HepG2 (cell line): Measurements from ENCODE around the gene CFAP61. TPM values are rescaled to one million over a fixed set of nuclear protein-coding genes. Genes with fewer than 3 reads are reported as not detected.

Experiments
- ATAC-seq: fragments of 200-7000 bp; cut with Tn5 transposase; 3 replicates; pipeline ENCODE4 v1.9.1; 2020; ENCODE audit warnings: mild to moderate bottlenecking, moderate library complexity
- BruUV-seq: library from RNA; stranded (reverse); fragments of 400-500 nt; replicated peaks from 2 replicates; lab custom pipeline; 2021; lab: Mats Ljungman, UMichigan
- CTCF ChIA-PET: fragments of 300-600 bp; formaldehyde crosslinking; extraction: SDS; loops from one replicate; lab custom pipeline; 2021; ENCODE audit warnings: low total read pairs, inconsistent platforms, low intra/inter-chr PET ratio; lab: Yijun Ruan, JAX
- POLR2A ChIA-PET: fragments of 350-600 bp; sonication (Branson Sonifier 250); formaldehyde crosslinking; loops from one replicate; lab custom pipeline; 2020; ENCODE audit warnings: antibody characterized with exemption, inconsistent platforms; lab: Yijun Ruan, JAX
- DNase-seq: peaks from one replicate; pipeline ENCODE4 v3.0.0-alpha.2; 2015; ENCODE audit warnings: low spot score
- FAIRE-seq: peaks from 3 replicates; lab custom pipeline; 2011; peaks lifted over from hg19 to GRCh38; lab: Jason Lieb, UNC
- H2AFZ ChIP-seq: one replicate; pipeline ENCODE4 v1.6.1; 2011; ENCODE audit warnings: low read length, inconsistent platforms
- H3K27ac ChIP-seq: fragments of 300-600 bp; 3 replicates; pipeline ENCODE4 v1.8.0; 2011; ENCODE audit warnings: mixed run types, mild to moderate bottlenecking, mixed read lengths, low read length, inconsistent platforms; ENCODE audit not compliant: insufficient read depth; ENCODE audit errors: extremely low read length
- H3K27me3 ChIP-seq, 2 experiments: fragments of 200-600 bp in 1 of 2; 2 replicates in 1 of 2; 3 replicates in 1 of 2; pipeline versions ENCODE4 v1.6.0 to v1.8.0; 2011; ENCODE audit warnings: low read length in 2 of 2, mild to moderate bottlenecking in 2 of 2, moderate library complexity in 2 of 2, inconsistent platforms in 1 of 2; ENCODE audit not compliant: insufficient read depth in 2 of 2, control insufficient read depth in 1 of 2
- H3K36me3 ChIP-seq, 2 experiments: fragments of 200-600 bp in 1 of 2; replicated peaks in 1 of 2; 2 replicates in 1 of 2; 3 replicates in 1 of 2; pipeline versions ENCODE4 v1.5.1 to v1.8.0; 2011; ENCODE audit warnings: low read length in 2 of 2, inconsistent platforms in 1 of 2; ENCODE audit not compliant: insufficient read depth in 2 of 2, control insufficient read depth in 1 of 2
- H3K4me1 ChIP-seq: 2 replicates; pipeline ENCODE4 v1.5.1; 2012; ENCODE audit warnings: low read length, inconsistent platforms; ENCODE audit not compliant: insufficient read depth
- H3K4me2 ChIP-seq: 2 replicates; pipeline ENCODE4 v1.6.0; 2011; ENCODE audit warnings: low read depth, low read length, inconsistent platforms
- H3K4me3 ChIP-seq, 3 experiments: fragments of 200-600 bp in 1 of 3; sonication (generic), shearing (Covaris generic) in 1 of 3; replicated peaks in 1 of 3; 2 replicates each; pipeline ENCODE4 v1.5.1; 2011 to 2016; ENCODE audit warnings: low read length in 3 of 3, inconsistent platforms in 2 of 3, low read depth in 2 of 3, mild to moderate bottlenecking in 2 of 3, control low read depth in 1 of 3, mixed read lengths in 1 of 3; ENCODE audit not compliant: insufficient read depth in 1 of 3
- H3K79me2 ChIP-seq: one replicate; pipeline ENCODE4 v1.6.1; 2011; ENCODE audit warnings: low read length, inconsistent platforms; ENCODE audit not compliant: insufficient read depth
- H3K9ac ChIP-seq: 2 replicates; pipeline ENCODE4 v1.6.0; 2011; ENCODE audit warnings: mild to moderate bottlenecking, low read depth, low read length, inconsistent platforms; ENCODE audit not compliant: insufficient read depth
- H3K9me3 ChIP-seq: 2 replicates; pipeline ENCODE4 v1.5.1; 2012; ENCODE audit warnings: mild to moderate bottlenecking, low read length
- H4K20me1 ChIP-seq: 2 replicates; pipeline ENCODE4 v1.6.0; 2011; ENCODE audit warnings: inconsistent platforms, mild to moderate bottlenecking, low read length, moderate library complexity; ENCODE audit not compliant: insufficient read depth
- GABPA ChIP-seq, 2 experiments: IDR thresholded peaks; 2 replicates each; pipeline ENCODE4 v1.6.1; 2011 to 2016; ENCODE audit warnings: low read depth in 2 of 2, low read length in 1 of 2, missing biosample characterization in 1 of 2, missing genetic modification characterization in 1 of 2
- GMEB2 ChIP-seq: IDR thresholded peaks from 2 replicates; pipeline ENCODE4 v1.6.1; 2016; ENCODE audit warnings: missing biosample characterization, missing genetic modification reagents, low read depth
- PAX8 ChIP-seq: sonication (generic); formaldehyde crosslinking; IDR thresholded peaks from 2 replicates; pipeline ENCODE4 v1.8.0; 2022; ENCODE audit warnings: mild to moderate bottlenecking, missing genetic modification reagents, borderline replicate concordance
- RARG ChIP-seq: sonication (generic); formaldehyde crosslinking; IDR thresholded peaks from 2 replicates; pipeline ENCODE4 v1.4.0; 2020; ENCODE audit warnings: low read depth, mild to moderate bottlenecking, missing genetic modification reagents
- SAP130 ChIP-seq: IDR thresholded peaks from 2 replicates; pipeline ENCODE4 v1.6.1; 2016; ENCODE audit warnings: low read depth
- SOX6 ChIP-seq, 2 experiments: fragments of 450-650 bp in 1 of 2; sonication (generic) in 1 of 2; formaldehyde crosslinking in 1 of 2; IDR thresholded peaks; 2 replicates each; pipeline versions ENCODE4 v1.4.0 to v1.6.1; 2017 to 2020; ENCODE audit warnings: antibody characterized with exemption in 1 of 2, mild to moderate bottlenecking in 1 of 2, missing genetic modification reagents in 1 of 2
- SPEN ChIP-seq: sonication (generic); formaldehyde crosslinking; IDR thresholded peaks from 2 replicates; pipeline ENCODE4 v1.5.1; 2020; ENCODE audit warnings: low read depth, mild to moderate bottlenecking, missing genetic modification reagents
- TP53 ChIP-seq: sonication (generic); formaldehyde crosslinking; conservative IDR thresholded peaks from 2 replicates; pipeline ENCODE4 v1.4.0; 2020; ENCODE audit warnings: missing genetic modification reagents
- ZBTB33 ChIP-seq: sonication (generic); formaldehyde crosslinking; IDR thresholded peaks from 2 replicates; pipeline ENCODE4 v1.4.0; 2020; ENCODE audit warnings: missing genetic modification reagents
- ZBTB38 ChIP-seq: sonication (generic); formaldehyde crosslinking; IDR thresholded peaks from 2 replicates; pipeline ENCODE4 v1.5.1; 2020; ENCODE audit warnings: mild to moderate bottlenecking, missing genetic modification reagents
- ZFX ChIP-seq: sonication (generic); formaldehyde crosslinking; IDR thresholded peaks from 2 replicates; pipeline ENCODE4 v1.4.0; 2020; ENCODE audit warnings: mild to moderate bottlenecking, low read depth, missing genetic modification reagents, moderate library complexity
- ZNF569 ChIP-seq: sonication (generic); formaldehyde crosslinking; IDR thresholded peaks from 2 replicates; pipeline ENCODE4 v1.5.0; 2020; ENCODE audit warnings: mild to moderate bottlenecking, missing genetic modification reagents, moderate library complexity, borderline replicate concordance
- ZNF724P ChIP-seq: sonication (generic); formaldehyde crosslinking; IDR thresholded peaks from 2 replicates; pipeline ENCODE4 v1.8.0; 2022; ENCODE audit warnings: missing genetic modification reagents, borderline replicate concordance
- WGBS: methylation state at CpG from one replicate; pipeline ENCODE4 v1.1.6; 2017; ENCODE audit warnings: low lambda C conversion rate; 5-methylcytosine and 5-hydroxymethylcytosine counted together
- in situ Hi-C: cut with HindIII; loops from 2 replicates; pipeline ENCODE4 v1.10.0; 2017; ENCODE audit warnings: low pct_unique_long_range_greater_than_20kb; ENCODE audit not compliant: extremely low pct_ligation_motif_present
- intact Hi-C: fragments of 100-400 bp; cut with micrococcal nuclease; formaldehyde crosslinking; loops from one replicate; pipeline ENCODE4 v1.10.0; 2022; ENCODE audit not compliant: unreplicated experiment
- polyA plus RNA-seq, 8 experiments: library from polyadenylated mRNA; depleted of rRNA in 3 of 8; stranded (reverse) in 7 of 8; unstranded in 1 of 8; fragments of >200 nt; fragmentation: Illumina TruSeq in 4 of 8; extraction: Trizol in 4 of 8; gene quantifications; 2 replicates each; pipeline versions ENCODE4 v1.2.1 to v1.2.3, GENCODE V29; 2011 to 2016; ENCODE audit warnings: low read depth in 4 of 8, missing spikeins in 1 of 8, mixed read lengths in 1 of 8; ENCODE audit not compliant: insufficient read depth in 1 of 8
- total RNA-seq, 5 experiments: library from RNA; depleted of rRNA; stranded (reverse); fragments of >200 nt; fragmentation: Illumina TruSeq; extraction: Trizol; gene quantifications; 2 replicates each; pipeline ENCODE4 v1.2.3, GENCODE V29; 2016; ENCODE audit warnings: low read depth in 1 of 5
- TF ChIP-seq, protein P1 (sequence below): sonication (generic); formaldehyde crosslinking; IDR thresholded peaks from 2 replicates; pipeline ENCODE4 v1.5.0; 2020; ENCODE audit warnings: mild to moderate bottlenecking, missing genetic modification reagents
- TF ChIP-seq, protein P2 (sequence below): sonication (generic); formaldehyde crosslinking; IDR thresholded peaks from 2 replicates; pipeline ENCODE4 v1.4.0; 2020; ENCODE audit warnings: missing genetic modification reagents, mild to moderate bottlenecking, borderline replicate concordance

The CFAP61 gene
- total and polyA plus RNA-seq, 2 of the 13 experiments (the other 11 are each of a cell fraction or from before 2014, with no cell fraction given): 0.27 TPM; not detected in 1

GRCh38 chr20:20223981-20224380 lies 171.6 kb downstream of the CFAP61 start:
- Histone ChIP-seq H3K27me3 (peaks cover 0 to 18% of the 10 kb centered on the region in 2 experiments; a peak in 3 of 5 replicates), H3K4me2 (no peak overlapping the region), H3K4me1 (no peaks in the 10 kb centered on the region), H3K9ac (no peak overlapping the region), H3K79me2 (no peaks in the 10 kb centered on the region), H4K20me1 (no peaks in the 10 kb centered on the region), H3K27ac (no peak overlapping the region), H3K4me3 (no peak overlapping the region), H2AFZ (no peak overlapping the region), H3K9me3 (no peaks in the 10 kb centered on the region), H3K36me3 (no peaks in the 10 kb centered on the region)
- DNase-seq: no peak
- CTCF ChIA-PET: no interaction called here
- POLR2A ChIA-PET: no interaction called here
- in situ Hi-C loops (no loop called here), intact Hi-C loops (no loop called here)
- ATAC-seq: no peak
- no TSS peak for BruUV-seq
- 5% methylated on average over 5 of the region's 5 CpGs for WGBS
- no peak for FAIRE-seq
- TF ChIP-seq SPEN (CRISPR knock-in tag) (no peak), ZFX (CRISPR knock-in tag) (no peak), ZBTB38 (CRISPR knock-in tag) (no peak), GMEB2 (CRISPR knock-in tag) (no peak), ZNF569 (CRISPR knock-in tag) (no peak), PAX8 (CRISPR knock-in tag) (no peak), TP53 (CRISPR knock-in tag) (no peak), RARG (no peak), ZNF724P (no peak), SAP130 (CRISPR knock-in tag) (no peak), SOX6 (IDR thresholded peaks at IDR 0.05) (no peak), SOX6 (CRISPR knock-in tag; IDR thresholded peaks at IDR 0.05) (no peak), GABPA (IDR thresholded peaks at IDR 0.05; ENCODE audit: low read depth, low read length) (no peak), GABPA (CRISPR knock-in tag; IDR thresholded peaks at IDR 0.05; ENCODE audit: low read depth) (no peak), ZBTB33 (no peak)
- TF ChIP-seq, protein P1, sequence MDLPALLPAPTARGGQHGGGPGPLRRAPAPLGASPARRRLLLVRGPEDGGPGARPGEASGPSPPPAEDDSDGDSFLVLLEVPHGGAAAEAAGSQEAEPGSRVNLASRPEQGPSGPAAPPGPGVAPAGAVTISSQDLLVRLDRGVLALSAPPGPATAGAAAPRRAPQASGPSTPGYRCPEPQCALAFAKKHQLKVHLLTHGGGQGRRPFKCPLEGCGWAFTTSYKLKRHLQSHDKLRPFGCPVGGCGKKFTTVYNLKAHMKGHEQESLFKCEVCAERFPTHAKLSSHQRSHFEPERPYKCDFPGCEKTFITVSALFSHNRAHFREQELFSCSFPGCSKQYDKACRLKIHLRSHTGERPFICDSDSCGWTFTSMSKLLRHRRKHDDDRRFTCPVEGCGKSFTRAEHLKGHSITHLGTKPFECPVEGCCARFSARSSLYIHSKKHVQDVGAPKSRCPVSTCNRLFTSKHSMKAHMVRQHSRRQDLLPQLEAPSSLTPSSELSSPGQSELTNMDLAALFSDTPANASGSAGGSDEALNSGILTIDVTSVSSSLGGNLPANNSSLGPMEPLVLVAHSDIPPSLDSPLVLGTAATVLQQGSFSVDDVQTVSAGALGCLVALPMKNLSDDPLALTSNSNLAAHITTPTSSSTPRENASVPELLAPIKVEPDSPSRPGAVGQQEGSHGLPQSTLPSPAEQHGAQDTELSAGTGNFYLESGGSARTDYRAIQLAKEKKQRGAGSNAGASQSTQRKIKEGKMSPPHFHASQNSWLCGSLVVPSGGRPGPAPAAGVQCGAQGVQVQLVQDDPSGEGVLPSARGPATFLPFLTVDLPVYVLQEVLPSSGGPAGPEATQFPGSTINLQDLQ (CRISPR knock-in tag): no peak
- TF ChIP-seq, protein P2, sequence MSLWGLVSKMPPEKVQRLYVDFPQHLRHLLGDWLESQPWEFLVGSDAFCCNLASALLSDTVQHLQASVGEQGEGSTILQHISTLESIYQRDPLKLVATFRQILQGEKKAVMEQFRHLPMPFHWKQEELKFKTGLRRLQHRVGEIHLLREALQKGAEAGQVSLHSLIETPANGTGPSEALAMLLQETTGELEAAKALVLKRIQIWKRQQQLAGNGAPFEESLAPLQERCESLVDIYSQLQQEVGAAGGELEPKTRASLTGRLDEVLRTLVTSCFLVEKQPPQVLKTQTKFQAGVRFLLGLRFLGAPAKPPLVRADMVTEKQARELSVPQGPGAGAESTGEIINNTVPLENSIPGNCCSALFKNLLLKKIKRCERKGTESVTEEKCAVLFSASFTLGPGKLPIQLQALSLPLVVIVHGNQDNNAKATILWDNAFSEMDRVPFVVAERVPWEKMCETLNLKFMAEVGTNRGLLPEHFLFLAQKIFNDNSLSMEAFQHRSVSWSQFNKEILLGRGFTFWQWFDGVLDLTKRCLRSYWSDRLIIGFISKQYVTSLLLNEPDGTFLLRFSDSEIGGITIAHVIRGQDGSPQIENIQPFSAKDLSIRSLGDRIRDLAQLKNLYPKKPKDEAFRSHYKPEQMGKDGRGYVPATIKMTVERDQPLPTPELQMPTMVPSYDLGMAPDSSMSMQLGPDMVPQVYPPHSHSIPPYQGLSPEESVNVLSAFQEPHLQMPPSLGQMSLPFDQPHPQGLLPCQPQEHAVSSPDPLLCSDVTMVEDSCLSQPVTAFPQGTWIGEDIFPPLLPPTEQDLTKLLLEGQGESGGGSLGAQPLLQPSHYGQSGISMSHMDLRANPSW (CRISPR knock-in tag): no peak
